PC-9 (cell line): ENCODE results near the gene SHISA6. TPM values are rescaled to one million over a fixed set of nuclear protein-coding genes. Genes with fewer than 3 reads are reported as not detected.

Source experiments
- BruUV-seq: library from RNA; stranded (reverse); fragments of 400-500 nt; replicated peaks from 2 replicates; lab custom pipeline; 2021; lab: Mats Ljungman, UMichigan
- CTCF ChIA-PET: fragments of 300-600 bp; sonication (Branson Sonifier 250); formaldehyde crosslinking; loops from one replicate; lab custom pipeline; 2022; ENCODE audit warnings: antibody characterized with exemption; lab: Charles Lee
- POLR2A ChIA-PET: fragments of 300-600 bp; sonication (Branson Sonifier 250); formaldehyde crosslinking; loops from one replicate; lab custom pipeline; 2022; ENCODE audit warnings: antibody characterized with exemption; ENCODE audit not compliant: unreplicated experiment; lab: Charles Lee
- DNase-seq, 2 experiments: peaks; one replicate each; pipeline versions ENCODE4 v3.0.0 to v3.0.0-alpha.2; 2015 to 2022; ENCODE audit warnings: mixed read lengths in 1 of 2
- H2AFZ ChIP-seq: fragments of 200-600 bp; sonication (generic); 2 replicates; pipeline ENCODE4 v1.8.1; 2017; ENCODE audit warnings: antibody characterized with exemption
- H3F3A ChIP-seq: fragments of 200-600 bp; sonication (generic); 2 replicates; pipeline ENCODE4 v1.8.1; 2017; ENCODE audit warnings: antibody characterized with exemption, mild to moderate bottlenecking, low read depth; ENCODE audit not compliant: insufficient read depth
- H3K27ac ChIP-seq: fragments of 200-600 bp; sonication (generic); 2 replicates; pipeline ENCODE4 v1.6.1; 2016; ENCODE audit warnings: mixed run types
- H3K27me3 ChIP-seq: fragments of 200-600 bp; sonication (generic); 2 replicates; pipeline ENCODE4 v1.6.1; 2016; ENCODE audit warnings: low read depth, mixed run types; ENCODE audit not compliant: insufficient read depth
- H3K36me3 ChIP-seq: fragments of 200-600 bp; sonication (generic); 2 replicates; pipeline ENCODE4 v1.6.1; 2016; ENCODE audit warnings: low read depth, mixed run types
- H3K4me1 ChIP-seq: fragments of 200-600 bp; sonication (generic); replicated peaks from 2 replicates; pipeline ENCODE4 v1.6.1; 2016; ENCODE audit warnings: mixed run types; ENCODE audit not compliant: insufficient read depth
- H3K4me2 ChIP-seq: fragments of 200-600 bp; sonication (generic); 2 replicates; pipeline ENCODE4 v1.6.1; 2017; ENCODE audit warnings: mixed run types
- H3K4me3 ChIP-seq: fragments of 200-600 bp; sonication (generic); 2 replicates; pipeline ENCODE4 v1.6.1; 2016; ENCODE audit warnings: mixed run types
- H3K79me2 ChIP-seq: fragments of 200-600 bp; sonication (generic); 2 replicates; pipeline ENCODE4 v1.6.1; 2017; ENCODE audit warnings: low read depth, mixed run types
- H3K9me2 ChIP-seq: fragments of 200-600 bp; sonication (generic); 2 replicates; pipeline ENCODE4 v1.8.1; 2017; ENCODE audit warnings: mild to moderate bottlenecking; ENCODE audit not compliant: insufficient read depth
- H3K9me3 ChIP-seq: fragments of 200-600 bp; sonication (generic); 2 replicates; pipeline ENCODE4 v1.8.1; 2016; ENCODE audit warnings: low read depth; ENCODE audit not compliant: insufficient read depth
- H4K20me1 ChIP-seq: fragments of 200-600 bp; sonication (generic); 2 replicates; pipeline ENCODE4 v1.8.1; 2017; ENCODE audit not compliant: insufficient read depth
- CTCF ChIP-seq: fragments of 200-600 bp; sonication (generic); conservative IDR thresholded peaks from 2 replicates; pipeline ENCODE4 v1.6.1; 2017; ENCODE audit warnings: mixed run types, antibody characterized with exemption, mild to moderate bottlenecking, moderate library complexity
- EZH2 ChIP-seq: fragments of 200-600 bp; sonication (generic); IDR thresholded peaks from 2 replicates; pipeline ENCODE4 v1.8.0; 2017; ENCODE audit warnings: antibody characterized with exemption, low read depth
- intact Hi-C: fragments of 100-400 bp; cut with micrococcal nuclease; formaldehyde crosslinking; loops from one replicate; pipeline ENCODE4 v1.10.0; 2022; ENCODE audit not compliant: unreplicated experiment
- total RNA-seq: library from RNA; stranded (reverse); gene quantifications from 2 replicates; pipeline ENCODE4 v1.2.3, GENCODE V29; 2021

Gene SHISA6
- total RNA-seq, 1 experiment from 2014 or later, result not detected

GRCh38 chr17:11514981-11515680 is 274.1 kb downstream of the SHISA6 start:
- POLR2A ChIA-PET, result no interaction called here

GRCh38 chr17:11515901-11516300 is 274.9 kb downstream of the SHISA6 start:
- H4K20me1 ChIP-seq, result no peaks in the 10 kb centered on the region
- intact Hi-C loops, result no loop called here
- H3K27me3 ChIP-seq, result no peaks in the 10 kb centered on the region
- no peaks in the 10 kb centered on the region for H3K9me2 ChIP-seq
- CTCF ChIA-PET, result no interaction called here
- no peaks in the 10 kb centered on the region for H3K4me1 ChIP-seq
- no peak for DNase-seq
- no peak overlapping the region for H3K4me2 ChIP-seq
- no peaks in the 10 kb centered on the region for H3F3A ChIP-seq
- H3K36me3 ChIP-seq, result no peaks in the 10 kb centered on the region
- no peak for TF ChIP-seq CTCF
- TF ChIP-seq EZH2, result no peak
- H3K9me3 ChIP-seq, result no peaks in the 10 kb centered on the region
- H3K4me3 ChIP-seq, result no peak overlapping the region
- POLR2A ChIA-PET, result no interaction called here
- H3K27ac ChIP-seq, result no peak overlapping the region
- no TSS peak for BruUV-seq
- no peaks in the 10 kb centered on the region for H3K79me2 ChIP-seq
- no peak overlapping the region for H2AFZ ChIP-seq

More at GRCh38 chr17:11514981-11515680, 274.1 kb downstream of the SHISA6 start:
- BruUV-seq, result no TSS peak
- H3K4me1 ChIP-seq, result no peaks in the 10 kb centered on the region
- no peaks in the 10 kb centered on the region for H3K79me2 ChIP-seq
- H3K27me3 ChIP-seq, result no peaks in the 10 kb centered on the region
- H2AFZ ChIP-seq, result no peak overlapping the region
- no peaks in the 10 kb centered on the region for H3F3A ChIP-seq
- no peaks in the 10 kb centered on the region for H3K36me3 ChIP-seq
- TF ChIP-seq CTCF (no peak), EZH2 (no peak)
- no peak for DNase-seq
- no peaks in the 10 kb centered on the region for H3K9me2 ChIP-seq
- H3K4me3 ChIP-seq, result no peak overlapping the region
- H3K27ac ChIP-seq, result no peak overlapping the region
- intact Hi-C loops, result no loop called here
- CTCF ChIA-PET, result no interaction called here
- H4K20me1 ChIP-seq, result no peaks in the 10 kb centered on the region
- no peaks in the 10 kb centered on the region for H3K9me3 ChIP-seq
- no peak overlapping the region for H3K4me2 ChIP-seq

- ChIA-PET POLR2A (no interaction called here), CTCF (no interaction called here)
- no peaks in the 10 kb centered on the region for H3F3A ChIP-seq
- H3K4me3 ChIP-seq, result no peak overlapping the region
- no TSS peak for BruUV-seq
- DNase-seq, result no peak
- H3K27me3 ChIP-seq, result no peaks in the 10 kb centered on the region
- H3K4me1 ChIP-seq, result no peaks in the 10 kb centered on the region
- H3K9me3 ChIP-seq, result no peaks in the 10 kb centered on the region
- no peaks in the 10 kb centered on the region for H3K9me2 ChIP-seq
- H4K20me1 ChIP-seq, result no peaks in the 10 kb centered on the region
- intact Hi-C loops, result no loop called here
- no peak overlapping the region for H3K27ac ChIP-seq
- no peaks in the 10 kb centered on the region for H3K79me2 ChIP-seq
- no peaks in the 10 kb centered on the region for H3K36me3 ChIP-seq
- no peak overlapping the region for H3K4me2 ChIP-seq
- TF ChIP-seq EZH2 (no peak), CTCF (no peak)
- no peak overlapping the region for H2AFZ ChIP-seq
Observed at GRCh38 chr17:11535231-11535630, 294.2 kb downstream of the SHISA6 start.
